Measurements from ENCODE around the gene MRPL32.

GRCh38 chr7:42950417-42950816 is 18.2 kb downstream of the MRPL32 start:
- TF ChIP-seq POLR2A (IDR thresholded peaks at IDR 0.05): no peak
- no peak for TF ChIP-seq CTCF (IDR thresholded peaks at IDR 0.05)

All from breast epithelium (tissue), 3 donors.